GM18858 (cell line): ENCODE data around the gene SNX30.

ENCODE experiments used
- ATAC-seq: cut with Tn5 transposase; IDR thresholded peaks from one replicate; pipeline ENCODE4 v1.9.1; 2021; ENCODE audit not compliant: unreplicated experiment

The SNX30 gene

GRCh38 chr9:112881331-112881730 lies 130.8 kb downstream of the SNX30 start:
- ATAC-seq: no peak

DNA sequence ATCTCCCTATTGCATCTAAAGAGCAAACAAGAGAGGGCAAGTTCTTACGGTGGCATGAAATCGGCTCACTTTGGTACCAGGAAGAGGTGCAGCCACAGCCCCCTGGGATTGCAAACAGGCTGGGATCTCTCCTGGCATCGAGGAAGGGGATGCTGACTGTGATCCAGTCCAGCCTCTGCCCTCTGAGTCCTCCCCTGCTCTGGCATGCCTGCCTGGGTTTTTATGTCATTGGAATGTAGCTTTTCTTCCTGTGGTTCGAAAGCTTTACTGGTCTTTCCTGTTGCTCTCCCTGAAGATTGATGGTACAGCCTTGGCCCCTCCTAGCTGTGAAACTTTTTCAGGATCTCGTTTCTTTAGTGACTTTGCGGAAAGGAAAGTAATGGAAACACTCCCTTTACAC lies 133.5 kb downstream of the SNX30 start:
- no peak for ATAC-seq

GRCh38 chr9:112884721-112885120 lies 134.2 kb downstream of the SNX30 start:
- no peak for ATAC-seq

DNA sequence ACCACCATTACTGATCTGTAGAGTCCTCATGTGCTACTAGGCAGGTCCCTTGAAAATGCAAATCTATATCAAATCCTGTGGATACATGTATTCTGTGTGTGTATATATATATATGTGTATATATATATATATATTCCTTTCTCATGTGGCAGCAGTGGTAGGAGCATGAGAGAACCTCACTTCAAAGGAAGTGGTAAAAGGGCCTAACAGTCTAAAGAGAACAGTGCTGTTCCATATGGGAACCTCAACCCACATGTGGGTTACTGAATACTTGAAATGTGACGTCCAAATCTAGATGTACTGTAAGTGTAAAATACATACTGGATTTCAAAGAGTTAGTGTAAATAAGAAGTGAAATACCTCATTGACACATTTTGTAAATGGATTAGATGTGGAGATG lies 134.8 kb downstream of the SNX30 start:
- ATAC-seq: no peak

DNA sequence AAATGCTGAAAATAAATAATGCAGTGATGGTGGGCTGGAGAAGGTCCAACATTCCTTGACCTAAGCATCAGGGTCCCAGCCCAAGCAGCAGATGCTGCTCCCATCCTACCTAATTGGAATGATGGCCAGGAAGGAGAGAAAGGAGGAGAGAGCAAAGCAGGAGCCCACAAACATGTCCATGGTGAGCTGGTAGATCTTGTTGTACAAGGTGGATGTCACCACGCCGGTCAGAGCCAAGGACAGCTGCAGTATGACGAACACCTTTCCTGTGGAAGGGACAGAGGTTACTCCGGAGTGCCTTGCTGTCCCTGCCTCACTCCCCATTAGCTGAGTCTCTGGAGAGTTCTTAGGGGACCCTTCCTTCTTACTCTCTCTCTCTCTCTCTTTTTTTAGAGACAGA lies 135.8 kb downstream of the SNX30 start:
- no peak for ATAC-seq

GRCh38 chr9:112887381-112887780 lies 136.8 kb downstream of the SNX30 start:
- ATAC-seq: no peak

GRCh38 chr9:112890106-112891081 lies 139.8 kb downstream of the SNX30 start, which contains the start of gene SLC46A2:
TSS of gene SLC46A2 (minus strand) at chr9:112890876. CDS start at chr9:112890681, 195 bp downstream.
- ATAC-seq: no peak

DNA sequence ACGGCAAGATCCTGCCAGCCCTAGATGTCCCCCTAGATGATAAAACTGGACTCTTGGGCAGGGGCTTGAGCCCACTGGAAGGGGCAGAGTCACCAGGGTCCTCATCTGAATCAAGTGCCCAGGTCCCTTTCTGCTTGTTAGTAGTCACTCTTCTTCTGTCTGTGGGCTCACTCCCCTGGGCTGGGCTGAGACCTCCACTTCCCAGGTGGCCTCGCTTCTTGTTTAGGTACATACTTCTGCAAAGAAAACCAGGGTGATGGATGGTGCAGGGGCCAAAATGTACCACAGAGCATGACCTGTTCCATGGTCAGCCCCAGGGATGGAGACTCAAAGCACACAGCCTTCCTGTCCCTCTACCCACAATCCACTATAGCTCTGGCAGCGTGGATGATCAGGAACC lies 141.0 kb downstream of the SNX30 start:
- no peak for ATAC-seq

GRCh38 chr9:112892981-112893380 lies 142.4 kb downstream of the SNX30 start:
- ATAC-seq: no peak

GRCh38 chr9:112894041-112894440 lies 143.5 kb downstream of the SNX30 start:
- ATAC-seq: no peak

- no peak for ATAC-seq
Measured at GRCh38 chr9:112894699-112895098, 144.1 kb downstream of the SNX30 start.

DNA sequence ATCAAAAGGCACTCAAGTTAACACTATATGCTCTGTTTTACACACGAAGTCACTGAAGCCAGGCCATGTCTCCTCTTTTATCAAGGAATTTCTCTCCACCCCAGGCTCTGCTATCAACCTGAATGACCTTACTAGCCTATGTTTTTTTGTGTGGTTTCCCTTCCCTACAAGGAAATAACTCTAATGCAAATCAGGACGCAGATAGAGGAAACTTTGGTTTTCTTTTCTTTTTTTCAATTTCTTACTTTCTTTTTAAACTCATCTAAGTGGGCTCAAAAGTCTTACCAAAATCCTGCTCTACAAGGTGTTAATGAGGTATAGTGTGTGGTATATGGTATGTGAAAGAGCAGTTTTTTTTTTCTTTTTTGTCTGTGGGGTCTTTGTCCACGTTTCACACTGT lies 145.6 kb downstream of the SNX30 start:
- no peak for ATAC-seq

DNA sequence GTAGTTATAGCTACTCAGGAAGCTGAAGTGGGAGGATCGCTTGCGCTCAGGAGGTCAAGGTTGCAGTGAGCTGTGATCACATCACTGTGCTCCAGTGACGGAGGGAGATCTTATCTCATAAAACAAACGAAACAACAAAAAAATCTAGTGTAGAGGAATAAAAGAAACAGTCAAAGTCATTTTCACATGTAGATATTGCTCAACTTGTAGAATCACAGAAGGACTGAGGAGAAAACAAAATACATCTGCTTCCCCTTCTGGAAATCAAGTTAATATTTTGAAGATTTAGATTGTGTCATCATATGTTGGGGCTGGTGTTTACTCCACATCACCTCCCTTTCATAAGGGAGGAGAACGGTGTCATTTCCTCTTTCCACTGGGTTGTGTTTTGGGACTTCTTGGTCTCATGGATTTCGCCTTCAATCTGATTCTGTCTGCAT lies 148.3 kb downstream of the SNX30 start:
- ATAC-seq: no peak

GRCh38 chr9:112900488-112900887 lies 149.9 kb downstream of the SNX30 start:
- ATAC-seq: no peak

DNA sequence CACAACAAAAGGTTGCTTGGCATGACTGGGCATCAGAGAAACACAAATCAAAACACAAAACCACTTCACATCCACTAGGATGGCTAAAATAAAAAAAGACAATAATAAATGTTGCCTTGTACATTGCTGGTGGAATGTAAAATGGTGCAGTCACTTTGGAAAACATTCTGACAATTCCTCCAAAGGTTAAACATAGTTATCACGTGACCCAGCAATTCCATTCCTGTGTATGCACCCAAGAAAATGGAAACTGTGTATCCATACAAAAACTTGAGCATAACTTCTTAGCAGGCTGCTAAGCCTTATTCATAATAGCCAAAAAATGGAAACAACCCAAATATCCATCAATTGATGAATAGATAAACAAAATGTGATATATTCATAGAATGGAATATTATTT lies 150.3 kb downstream of the SNX30 start:
- ATAC-seq: no peak

GRCh38 chr9:112905084-112905483 lies 154.5 kb downstream of the SNX30 start:
- ATAC-seq: no peak

DNA sequence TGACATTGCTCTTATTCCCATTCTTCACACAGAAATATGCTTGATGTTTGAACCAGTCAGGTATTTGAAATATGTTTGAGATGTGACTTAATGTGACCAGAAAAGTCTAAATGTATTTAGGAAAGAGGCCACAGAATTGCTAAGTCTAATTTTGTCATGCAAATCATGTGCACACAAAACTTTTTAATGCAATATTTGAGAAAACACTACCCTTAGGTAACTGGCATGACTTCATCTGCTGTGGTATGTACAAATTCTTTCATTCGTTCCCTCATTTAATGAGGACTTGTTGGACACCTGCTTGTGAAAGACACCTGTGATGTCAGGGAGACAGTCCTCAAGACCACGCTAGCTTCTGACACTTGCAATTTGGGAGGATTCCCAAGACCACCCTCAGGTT lies 161.2 kb downstream of the SNX30 start:
- no peak for ATAC-seq

DNA sequence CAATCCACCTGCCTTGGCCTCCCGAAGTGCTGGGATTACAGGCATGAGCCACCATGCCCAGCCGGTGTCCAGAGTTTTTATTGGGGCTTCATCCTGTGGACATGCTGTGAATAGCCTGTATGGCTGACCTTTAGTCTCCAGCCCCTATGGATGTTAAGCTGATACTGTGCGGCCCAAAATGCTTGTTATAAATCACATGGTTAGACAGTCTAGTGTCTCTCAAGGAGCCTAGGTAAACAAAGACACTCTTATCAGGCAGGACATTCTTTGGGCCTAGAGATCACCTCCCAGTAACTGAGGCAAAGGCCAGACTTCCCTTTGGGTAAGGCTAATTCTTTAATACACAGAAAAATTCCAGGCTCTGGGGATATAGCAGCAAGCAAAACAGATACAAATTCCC lies 162.1 kb downstream of the SNX30 start:
- no peak for ATAC-seq

- ATAC-seq: no peak
Measured at GRCh38 chr9:112913326-112913725, 162.8 kb downstream of the SNX30 start.

DNA sequence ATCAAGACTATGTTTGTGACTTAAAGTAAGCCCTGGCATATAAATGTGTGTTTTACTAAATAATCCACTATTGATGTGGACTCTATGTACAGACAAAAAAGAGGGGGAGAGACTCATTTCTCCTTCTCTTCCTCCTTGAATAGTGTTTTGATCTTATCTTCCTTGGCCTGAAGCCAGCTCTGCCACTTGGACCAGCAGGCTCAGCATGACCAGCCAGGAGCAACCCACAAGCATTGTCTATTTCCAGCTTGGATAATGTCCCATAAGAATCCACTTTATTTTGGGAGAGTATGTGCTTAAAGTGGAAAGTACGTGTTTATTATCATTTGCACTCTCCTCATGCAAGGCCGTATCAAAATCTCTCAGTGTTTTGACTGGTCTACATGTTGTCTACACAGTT lies 164.0 kb downstream of the SNX30 start:
- no peak for ATAC-seq

DNA sequence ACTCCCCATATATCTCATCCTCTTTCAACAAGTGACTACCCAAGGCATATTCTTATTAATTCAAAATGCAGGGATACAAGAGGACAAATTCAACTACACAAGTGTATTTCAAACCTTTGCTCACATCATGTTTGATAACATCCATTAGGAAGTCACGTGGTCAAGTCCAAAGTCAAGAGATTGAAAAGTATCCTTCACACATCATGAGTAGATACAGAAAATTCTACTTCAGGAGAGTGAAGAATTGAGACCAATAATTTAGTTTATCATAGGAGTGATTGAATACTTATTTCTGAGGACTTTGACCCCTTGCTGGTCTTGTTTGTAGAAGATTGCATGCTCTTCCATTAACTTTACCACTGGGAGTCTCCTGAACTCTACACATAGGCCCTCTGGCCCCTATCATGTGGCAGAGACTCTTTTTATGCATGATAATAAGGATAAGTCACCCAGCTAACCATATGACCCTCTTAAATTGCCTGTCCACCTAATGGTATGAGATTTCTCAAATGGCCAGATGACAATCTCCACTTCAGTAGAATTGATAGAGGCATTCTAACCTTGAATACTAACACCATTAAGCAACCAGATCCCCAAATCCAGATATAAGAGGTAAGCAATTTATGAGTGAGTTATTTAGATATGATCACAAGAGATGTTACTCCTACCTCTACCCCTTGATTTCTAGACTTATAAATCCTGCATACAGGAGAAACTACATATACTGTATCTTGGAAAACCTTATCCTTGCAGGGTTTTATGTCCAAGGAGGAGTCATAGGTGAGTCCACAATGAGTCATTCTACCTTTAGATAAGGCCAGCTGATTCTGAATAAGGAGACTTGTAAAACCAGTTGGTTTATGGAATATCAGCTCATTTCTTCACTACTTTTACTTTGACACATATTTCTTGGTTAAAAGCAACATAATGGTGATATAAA lies 166.8 kb downstream of the SNX30 start:
- no peak for ATAC-seq

GRCh38 chr9:112917987-112918362 lies 167.4 kb downstream of the SNX30 start:
- ATAC-seq: no peak
